MCF 10A (cell line): ENCODE measurements around the gene SLC35G6. TPM values are rescaled to one million over a fixed set of nuclear protein-coding genes. Genes with fewer than 3 reads are reported as not detected.

Source experiments
- BruUV-seq: library from RNA; stranded (reverse); fragments of 400-500 nt; replicated peaks from 2 replicates; lab custom pipeline; 2021; lab: Mats Ljungman, UMichigan
- CTCF ChIA-PET: fragments of 300-600 bp; sonication (Branson Sonifier 250); formaldehyde crosslinking; extraction: SDS; loops from one replicate; lab custom pipeline; 2021; ENCODE audit warnings: antibody characterized with exemption, inconsistent platforms; lab: Yijun Ruan, JAX
- POLR2A ChIA-PET: fragments of 300-600, 350-650 bp; sonication (Branson Sonifier 250); formaldehyde crosslinking; extraction: SDS; loops from one replicate; lab custom pipeline; 2020; ENCODE audit warnings: antibody characterized with exemption, inconsistent platforms; lab: Yijun Ruan, JAX
- DNase-seq: peaks from one replicate; pipeline ENCODE4 v3.0.0-alpha.2; 2018; ENCODE audit not compliant: unreplicated experiment
- H3K27ac Mint-ChIP-seq: one replicate; pipeline ENCODE4 v1.8.0; 2022; ENCODE audit warnings: mild to moderate bottlenecking, low read depth, mixed read lengths; ENCODE audit not compliant: unreplicated experiment
- H3K27me3 Mint-ChIP-seq: one replicate; pipeline ENCODE4 v1.8.0; 2022; ENCODE audit warnings: mixed read lengths; ENCODE audit not compliant: insufficient read depth, unreplicated experiment
- H3K36me3 Mint-ChIP-seq: one replicate; pipeline ENCODE4 v1.8.0; 2022; ENCODE audit warnings: mild to moderate bottlenecking, moderate library complexity, mixed read lengths; ENCODE audit not compliant: insufficient read depth, unreplicated experiment
- H3K4me1 Mint-ChIP-seq: one replicate; pipeline ENCODE4 v1.8.0; 2022; ENCODE audit warnings: mixed read lengths; ENCODE audit not compliant: insufficient read depth, unreplicated experiment
- H3K4me3 Mint-ChIP-seq: one replicate; pipeline ENCODE4 v1.8.0; 2022; ENCODE audit warnings: mild to moderate bottlenecking, moderate library complexity, mixed read lengths; ENCODE audit not compliant: unreplicated experiment
- H3K9me3 Mint-ChIP-seq: one replicate; pipeline ENCODE4 v1.8.0; 2022; ENCODE audit warnings: mixed read lengths; ENCODE audit not compliant: unreplicated experiment
- intact Hi-C: fragments of 100-400 bp; cut with micrococcal nuclease; formaldehyde crosslinking; loops from 2 replicates; pipeline ENCODE4 v1.14.1; 2022
- total RNA-seq: library from RNA; stranded (reverse); gene quantifications from 2 replicates; pipeline ENCODE4 v1.2.3, GENCODE V29; 2022
- TF ChIP-seq, protein P1 (sequence below): fragments of 200-600 bp; IDR thresholded peaks from one replicate; pipeline ENCODE4 v1.8.0; 2022; ENCODE audit warnings: antibody characterized with exemption, mild to moderate bottlenecking; ENCODE audit not compliant: unreplicated experiment

The SLC35G6 gene
- total RNA-seq, 1 experiment from 2014 or later, result not detected

- Mint-ChIP-seq H3K27me3 (no peaks in the 10 kb centered on the region), H3K9me3 (no peaks in the 10 kb centered on the region), H3K4me3 (peak within 1 kb of the TSS; percentile 79), H3K4me1 (peaks cover 43% of the 10 kb centered on the region), H3K27ac (peak within 1 kb of the TSS; percentile 100), H3K36me3 (peaks cover 45% of the 10 kb centered on the region)
- POLR2A ChIA-PET, result interaction anchor here (0.6 to 5.1 kb wide), 55 partner anchors 8 to 893 kb away, joined by 3 to 90 read pairs (median 5); partner anchors contain the start of genes CD68, CHRNB1, FXR2 and GABARAP
- CTCF ChIA-PET, result interaction anchor here (0.7 to 4.0 kb wide), 7 partner anchors 23 to 202 kb away, joined by 3 to 26 read pairs (median 3); no protein-coding TSS in a partner anchor
- TF ChIP-seq, protein P1, sequence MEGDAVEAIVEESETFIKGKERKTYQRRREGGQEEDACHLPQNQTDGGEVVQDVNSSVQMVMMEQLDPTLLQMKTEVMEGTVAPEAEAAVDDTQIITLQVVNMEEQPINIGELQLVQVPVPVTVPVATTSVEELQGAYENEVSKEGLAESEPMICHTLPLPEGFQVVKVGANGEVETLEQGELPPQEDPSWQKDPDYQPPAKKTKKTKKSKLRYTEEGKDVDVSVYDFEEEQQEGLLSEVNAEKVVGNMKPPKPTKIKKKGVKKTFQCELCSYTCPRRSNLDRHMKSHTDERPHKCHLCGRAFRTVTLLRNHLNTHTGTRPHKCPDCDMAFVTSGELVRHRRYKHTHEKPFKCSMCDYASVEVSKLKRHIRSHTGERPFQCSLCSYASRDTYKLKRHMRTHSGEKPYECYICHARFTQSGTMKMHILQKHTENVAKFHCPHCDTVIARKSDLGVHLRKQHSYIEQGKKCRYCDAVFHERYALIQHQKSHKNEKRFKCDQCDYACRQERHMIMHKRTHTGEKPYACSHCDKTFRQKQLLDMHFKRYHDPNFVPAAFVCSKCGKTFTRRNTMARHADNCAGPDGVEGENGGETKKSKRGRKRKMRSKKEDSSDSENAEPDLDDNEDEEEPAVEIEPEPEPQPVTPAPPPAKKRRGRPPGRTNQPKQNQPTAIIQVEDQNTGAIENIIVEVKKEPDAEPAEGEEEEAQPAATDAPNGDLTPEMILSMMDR, result no peak
- peak; percentile 98 for DNase-seq
- BruUV-seq, result no TSS peak
- intact Hi-C loops, result loop anchor here (1.0 to 5.0 kb wide), 4 partner anchors 40 to 132 kb away; partner anchors contain the start of genes KCTD11, SENP3 and TMEM102
These were observed 3.0 kb downstream of the SLC35G6 start, which contains the start of gene POLR2A for GRCh38 chr17:7484067-7484918. Gene POLR2A (plus strand): TSS chr17:7484366.

- ChIA-PET CTCF (interaction anchor here (0.8 to 4.0 kb wide), 9 partner anchors 13 to 201 kb away, joined by 3 to 26 read pairs (median 5); no protein-coding TSS in a partner anchor), POLR2A (interaction anchor here (0.6 to 5.1 kb wide), 41 partner anchors 7 to 892 kb away, joined by 3 to 90 read pairs (median 8); partner anchors contain the start of genes CD68, CHRNB1, FXR2 and GABARAP)
- no peaks in the 10 kb centered on the region for H3K27me3 Mint-ChIP-seq
- H3K4me3 Mint-ChIP-seq, result peak overlapping the region; percentile 79
- H3K36me3 Mint-ChIP-seq, result peaks cover 45% of the 10 kb centered on the region
- TF ChIP-seq, protein P1, result no peak
- H3K9me3 Mint-ChIP-seq, result no peaks in the 10 kb centered on the region
- no peak for DNase-seq
- BruUV-seq, result TSS peak; percentile 49
- H3K27ac Mint-ChIP-seq, result peak overlapping the region; percentile 100
- peaks cover 43% of the 10 kb centered on the region for H3K4me1 Mint-ChIP-seq
- intact Hi-C loops, result loop anchor here (1.0 to 5.0 kb wide), 4 partner anchors 41 to 133 kb away; partner anchors contain the start of genes KCTD11, SENP3 and TMEM102
These were observed 3.7 kb downstream of the SLC35G6 start for GRCh38 chr17:7484919-7485377.

DNA sequence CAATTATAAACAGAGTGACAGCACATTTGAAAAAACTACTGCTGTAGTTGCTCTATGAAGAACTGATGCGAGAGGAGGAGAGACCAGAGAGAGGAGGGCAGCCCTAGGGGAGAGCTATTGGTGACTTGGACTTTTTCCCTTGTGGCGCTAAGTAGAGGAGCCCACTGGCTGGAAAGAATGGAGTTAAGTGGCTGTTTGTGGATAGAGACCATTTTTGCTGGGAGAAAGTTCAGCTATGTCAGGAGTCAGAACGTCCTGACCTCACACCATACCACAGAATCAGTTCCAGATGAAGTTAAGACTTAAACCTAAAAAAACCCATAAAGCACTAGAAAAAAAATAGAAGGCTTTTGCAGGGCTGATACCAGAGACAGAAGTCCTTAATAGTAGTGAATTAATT is 4.9 kb downstream of the SLC35G6 start:
- peaks cover 46% of the 10 kb centered on the region for H3K4me1 Mint-ChIP-seq
- H3K36me3 Mint-ChIP-seq, result peaks cover 51% of the 10 kb centered on the region
- no peaks in the 10 kb centered on the region for H3K9me3 Mint-ChIP-seq
- POLR2A ChIA-PET, result interaction anchor here (0.6 to 5.1 kb wide), 22 partner anchors 8 to 900 kb away, joined by 3 to 90 read pairs (median 12); partner anchors contain the start of genes CHRNB1, FXR2, SENP3 and TMEM102
- TF ChIP-seq, protein P1, result no peak
- peak overlapping the region; percentile 77 for H3K27ac Mint-ChIP-seq
- BruUV-seq, result no TSS peak
- intact Hi-C loops, result no loop called here
- no peak for DNase-seq
- H3K4me3 Mint-ChIP-seq, result peak overlapping the region; percentile 79
- H3K27me3 Mint-ChIP-seq, result no peaks in the 10 kb centered on the region
- CTCF ChIA-PET, result interaction anchor here (0.6 to 4.0 kb wide), 12 partner anchors 12 to 202 kb away, joined by 3 to 26 read pairs (median 4); partner anchors contain the start of gene WRAP53
